H9 (cell line): ENCODE measurements around the gene SPECC1L. TPM values are rescaled to one million over a fixed set of nuclear protein-coding genes. Genes with fewer than 3 reads are reported as not detected.
"Not testable (repeated sequence)": the region's sequence is repeated elsewhere in the genome, so short reads cannot be mapped to it uniquely, and the experiment has no call there.

Experiments
- DNase-seq: peaks from one replicate; pipeline ENCODE4 v3.0.0-alpha.2; 2017
- H2AFZ ChIP-seq: one replicate; pipeline ENCODE4 v1.6.1; 2013; ENCODE audit warnings: mild to moderate bottlenecking, low read length, control low read depth, moderate library complexity
- H2AK5ac ChIP-seq: 2 replicates; pipeline ENCODE4 v1.6.1; 2013; ENCODE audit warnings: low read length, control low read depth, mixed read lengths; ENCODE audit not compliant: insufficient read length
- H2BK120ac ChIP-seq: one replicate; pipeline ENCODE4 v1.6.1; 2013; ENCODE audit warnings: low read depth, mild to moderate bottlenecking, low read length, control low read depth, inconsistent platforms; ENCODE audit not compliant: poor library complexity, severe bottlenecking
- H2BK12ac ChIP-seq: 2 replicates; pipeline ENCODE4 v1.6.1; 2013; ENCODE audit warnings: low read length, control low read depth, mixed read lengths, low read depth; ENCODE audit not compliant: insufficient read length
- H2BK15ac ChIP-seq: 2 replicates; pipeline ENCODE4 v1.6.1; 2013; ENCODE audit warnings: low read depth, low read length, control low read depth
- H2BK20ac ChIP-seq: one replicate; pipeline ENCODE4 v1.6.1; 2013; ENCODE audit warnings: low read depth, mild to moderate bottlenecking, low read length, control low read depth, inconsistent platforms; ENCODE audit not compliant: poor library complexity, severe bottlenecking
- H2BK5ac ChIP-seq: 2 replicates; pipeline ENCODE4 v1.6.1; 2013; ENCODE audit warnings: low read length, control low read depth, mixed read lengths; ENCODE audit not compliant: insufficient read length
- H3K14ac ChIP-seq: 2 replicates; pipeline ENCODE4 v1.6.1; 2013; ENCODE audit warnings: low read length, control low read depth; ENCODE audit not compliant: insufficient read depth
- H3K18ac ChIP-seq: 2 replicates; pipeline ENCODE4 v1.6.1; 2013; ENCODE audit warnings: low read depth, mild to moderate bottlenecking, mixed read lengths, low read length, control low read depth; ENCODE audit not compliant: insufficient read length
- H3K23ac ChIP-seq: 2 replicates; pipeline ENCODE4 v1.6.1; 2013; ENCODE audit warnings: low read length, control low read depth, mixed read lengths, low read depth; ENCODE audit not compliant: insufficient read length
- H3K23me2 ChIP-seq: 2 replicates; pipeline ENCODE4 v1.6.1; 2013; ENCODE audit warnings: low read depth, mild to moderate bottlenecking, mixed read lengths, low read length, control low read depth; ENCODE audit not compliant: insufficient read length, poor library complexity, severe bottlenecking
- H3K27ac ChIP-seq: 2 replicates; pipeline ENCODE4 v1.5.1; 2013; ENCODE audit warnings: low read length, control low read depth, mixed read lengths, low read depth; ENCODE audit not compliant: insufficient read length
- H3K27me3 ChIP-seq: 2 replicates; pipeline ENCODE4 v1.6.1; 2013; ENCODE audit warnings: low read length, control low read depth, inconsistent platforms; ENCODE audit not compliant: insufficient read depth
- H3K4ac ChIP-seq: 2 replicates; pipeline ENCODE4 v1.6.1; 2013; ENCODE audit warnings: low read depth, mild to moderate bottlenecking, control low read depth, inconsistent platforms, low read length, moderate library complexity
- H3K4me1 ChIP-seq: 2 replicates; pipeline ENCODE4 v1.6.1; 2013; ENCODE audit warnings: low read length, control low read depth, inconsistent platforms; ENCODE audit not compliant: insufficient read depth
- H3K4me2 ChIP-seq: 2 replicates; pipeline ENCODE4 v1.6.1; 2013; ENCODE audit warnings: low read length, control low read depth, mixed read lengths; ENCODE audit not compliant: insufficient read length, insufficient read depth
- H3K56ac ChIP-seq: 2 replicates; pipeline ENCODE4 v1.6.1; 2013; ENCODE audit warnings: low read depth, mild to moderate bottlenecking, mixed read lengths, low read length, control low read depth; ENCODE audit not compliant: insufficient read length
- H3K79me1 ChIP-seq: 2 replicates; pipeline ENCODE4 v1.6.1; 2013; ENCODE audit warnings: low read depth, mild to moderate bottlenecking, moderate library complexity, low read length, control low read depth, inconsistent platforms; ENCODE audit not compliant: insufficient read depth, poor library complexity, severe bottlenecking
- H3K79me2 ChIP-seq: 2 replicates; pipeline ENCODE4 v1.6.1; 2013; ENCODE audit warnings: low read length, control low read depth, inconsistent platforms; ENCODE audit not compliant: insufficient read depth
- H3K9ac ChIP-seq: 2 replicates; pipeline ENCODE4 v1.6.1; 2013; ENCODE audit warnings: low read length, control low read depth, mixed read lengths; ENCODE audit not compliant: insufficient read length; ENCODE audit errors: extremely low read depth
- H3K9me3 ChIP-seq: one replicate; pipeline ENCODE4 v1.6.1; 2013; ENCODE audit warnings: low read depth, low read length, inconsistent platforms; ENCODE audit not compliant: control insufficient read depth
- H3T11ph ChIP-seq: one replicate; pipeline ENCODE4 v1.6.1; 2013; ENCODE audit warnings: mild to moderate bottlenecking, low read length, control low read depth, inconsistent platforms
- H4K20me1 ChIP-seq: one replicate; pipeline ENCODE4 v1.6.1; 2013; ENCODE audit not compliant: control insufficient read depth, insufficient read length, insufficient read depth
- H4K5ac ChIP-seq: 2 replicates; pipeline ENCODE4 v1.6.1; 2013; ENCODE audit warnings: low read depth, mild to moderate bottlenecking, mixed read lengths, low read length, control low read depth; ENCODE audit not compliant: insufficient read length
- H4K8ac ChIP-seq: replicated peaks from 2 replicates; pipeline ENCODE4 v1.6.1; 2013; ENCODE audit warnings: low read length, control low read depth, mixed read lengths, low read depth; ENCODE audit not compliant: insufficient read length
- H4K91ac ChIP-seq: 2 replicates; pipeline ENCODE4 v1.6.1; 2013; ENCODE audit warnings: low read depth, mild to moderate bottlenecking, moderate library complexity, mixed read lengths, low read length, control low read depth; ENCODE audit not compliant: insufficient read length
- H3K27ac Mint-ChIP-seq, 3 experiments: 2 replicates in 2 of 3; 3 replicates in 1 of 3; pipeline ENCODE4 v1.8.0; 2020 to 2021; ENCODE audit warnings: mixed read lengths in 3 of 3, mild to moderate bottlenecking in 1 of 3, moderate library complexity in 1 of 3
- H3K27me3 Mint-ChIP-seq: 2 replicates; pipeline ENCODE4 v1.8.0; 2021; ENCODE audit warnings: low read depth, mild to moderate bottlenecking, moderate library complexity, mixed read lengths
- H3K36me3 Mint-ChIP-seq, 3 experiments: 2 replicates in 2 of 3; 3 replicates in 1 of 3; pipeline ENCODE4 v1.8.0; 2020 to 2021; ENCODE audit warnings: low read depth in 3 of 3, mixed read lengths in 3 of 3; ENCODE audit not compliant: insufficient read depth in 1 of 3
- H3K4me1 Mint-ChIP-seq, 2 experiments: 2 replicates each; pipeline ENCODE4 v1.8.0; 2020; ENCODE audit warnings: mixed read lengths in 2 of 2
- H3K4me3 Mint-ChIP-seq, 2 experiments: 2 replicates in 1 of 2; 3 replicates in 1 of 2; pipeline ENCODE4 v1.8.0; 2020 to 2021; ENCODE audit warnings: mild to moderate bottlenecking in 2 of 2, mixed read lengths in 2 of 2, moderate library complexity in 1 of 2
- H3K9me3 Mint-ChIP-seq, 2 experiments: 2 replicates in 1 of 2; 3 replicates in 1 of 2; pipeline ENCODE4 v1.8.0; 2020; ENCODE audit warnings: mild to moderate bottlenecking in 2 of 2, mixed read lengths in 2 of 2, moderate library complexity in 1 of 2
- WGBS: extraction: QIAGEN DNeasy Blood & Tissue Kit; methylation state at CpG from one replicate; pipeline ENCODE4 v1.1.7; 2013; ENCODE audit warnings: missing lambda C conversion rate, low lambda C conversion rate, mixed read lengths; ENCODE audit not compliant: insufficient read length; ENCODE audit errors: extremely low coverage; 5-methylcytosine and 5-hydroxymethylcytosine counted together
- total RNA-seq: library from RNA; stranded (reverse); gene quantifications from 2 replicates; pipeline ENCODE4 v1.2.1, GENCODE V29; 2021
- TF ChIP-seq, protein P1 (sequence below): fragments of 200-600 bp; sonication (generic); conservative IDR thresholded peaks from 3 replicates; pipeline ENCODE4 v1.8.0; 2021; ENCODE audit warnings: antibody characterized with exemption, mild to moderate bottlenecking

SPECC1L gene
- total RNA-seq, 1 experiment from 2014 or later = 57.1 TPM

DNA sequence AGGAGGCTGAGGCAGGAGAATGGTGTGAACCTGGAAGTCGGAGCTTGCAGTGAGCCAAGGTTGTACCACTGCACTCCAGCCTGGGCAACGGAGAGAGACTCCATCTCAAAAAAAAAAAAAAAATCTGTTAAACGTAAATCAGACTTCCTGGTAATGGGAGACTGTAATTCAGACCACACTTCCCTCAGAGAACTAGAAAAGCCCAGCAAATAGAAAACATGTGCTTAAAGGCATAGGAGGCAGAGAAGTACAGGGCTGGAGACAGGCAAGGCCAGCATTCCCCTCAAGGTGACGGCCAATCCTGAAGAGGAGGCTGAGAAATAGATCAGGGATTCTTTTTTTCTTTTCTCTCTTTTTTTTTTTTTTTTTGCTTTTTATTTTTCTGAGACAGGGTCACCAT, 34.0 kb upstream of the SPECC1L start:
- Histone ChIP-seq H3K9ac (no peak overlapping the region), H3K14ac (no peak overlapping the region), H3T11ph (no peak overlapping the region), H3K27me3 (no peaks in the 10 kb centered on the region), H3K4me1 (no peaks in the 10 kb centered on the region), H4K5ac (no peak overlapping the region), H4K91ac (no peak overlapping the region), H3K27ac (no peak overlapping the region), H3K79me1 (no peaks in the 10 kb centered on the region), H3K56ac (no peak overlapping the region), H2BK20ac (no peak overlapping the region), H3K23ac (no peak overlapping the region), H3K9me3 (no peaks in the 10 kb centered on the region), H2BK15ac (no peak overlapping the region), H3K4me2 (no peak overlapping the region), H2BK120ac (no peak overlapping the region), H3K23me2 (no peaks in the 10 kb centered on the region), H3K79me2 (no peaks in the 10 kb centered on the region), H4K20me1 (no peaks in the 10 kb centered on the region), H4K8ac (no peak overlapping the region), H3K18ac (no peak overlapping the region), H2BK12ac (no peak overlapping the region), H3K4ac (no peak overlapping the region), H2AFZ (no peak overlapping the region), H2BK5ac (no peak overlapping the region), H2AK5ac (no peak overlapping the region)
- no peak overlapping the region for H3K4me3 Mint-ChIP-seq
- H3K9me3 Mint-ChIP-seq = no peaks in the 10 kb centered on the region
- no peaks in the 10 kb centered on the region for H3K27me3 Mint-ChIP-seq
- WGBS = no CpG with 5 or more reads among the region's 4 CpGs
- H3K4me1 Mint-ChIP-seq = no peaks in the 10 kb centered on the region
- H3K36me3 Mint-ChIP-seq = no peaks in the 10 kb centered on the region
- no peak overlapping the region for H3K27ac Mint-ChIP-seq
- DNase-seq = no peak
- TF ChIP-seq, protein P1, sequence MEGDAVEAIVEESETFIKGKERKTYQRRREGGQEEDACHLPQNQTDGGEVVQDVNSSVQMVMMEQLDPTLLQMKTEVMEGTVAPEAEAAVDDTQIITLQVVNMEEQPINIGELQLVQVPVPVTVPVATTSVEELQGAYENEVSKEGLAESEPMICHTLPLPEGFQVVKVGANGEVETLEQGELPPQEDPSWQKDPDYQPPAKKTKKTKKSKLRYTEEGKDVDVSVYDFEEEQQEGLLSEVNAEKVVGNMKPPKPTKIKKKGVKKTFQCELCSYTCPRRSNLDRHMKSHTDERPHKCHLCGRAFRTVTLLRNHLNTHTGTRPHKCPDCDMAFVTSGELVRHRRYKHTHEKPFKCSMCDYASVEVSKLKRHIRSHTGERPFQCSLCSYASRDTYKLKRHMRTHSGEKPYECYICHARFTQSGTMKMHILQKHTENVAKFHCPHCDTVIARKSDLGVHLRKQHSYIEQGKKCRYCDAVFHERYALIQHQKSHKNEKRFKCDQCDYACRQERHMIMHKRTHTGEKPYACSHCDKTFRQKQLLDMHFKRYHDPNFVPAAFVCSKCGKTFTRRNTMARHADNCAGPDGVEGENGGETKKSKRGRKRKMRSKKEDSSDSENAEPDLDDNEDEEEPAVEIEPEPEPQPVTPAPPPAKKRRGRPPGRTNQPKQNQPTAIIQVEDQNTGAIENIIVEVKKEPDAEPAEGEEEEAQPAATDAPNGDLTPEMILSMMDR = no peak

DNA sequence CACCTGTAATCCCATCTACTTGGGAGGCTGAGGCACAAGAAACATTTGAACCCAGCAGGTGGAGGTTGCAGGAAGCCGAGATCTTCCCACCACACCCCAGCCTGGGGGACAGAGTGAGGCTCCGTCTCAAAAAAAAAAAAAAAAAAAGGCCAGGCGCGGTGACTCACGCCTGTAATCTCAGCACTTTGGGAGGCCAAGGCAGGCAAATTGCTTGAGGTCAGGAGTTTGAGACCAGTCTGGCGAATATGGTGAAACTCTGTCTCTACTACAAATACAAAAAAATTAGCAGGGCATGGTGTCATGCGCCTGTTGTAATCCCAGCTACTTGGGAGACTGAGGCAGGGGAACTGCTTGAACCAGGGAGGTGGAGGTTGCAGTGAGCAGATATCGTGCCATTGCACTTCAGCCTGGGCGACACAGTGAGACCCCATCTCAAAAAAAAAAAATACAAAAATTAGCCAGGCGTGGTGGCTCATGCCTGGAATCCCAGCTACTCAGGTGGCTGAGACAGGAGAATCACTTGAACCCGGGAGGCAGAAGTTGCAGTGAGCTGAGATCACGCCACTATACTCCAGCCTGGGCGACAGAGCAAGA, 32.4 kb upstream of the SPECC1L start:
- H3K4ac ChIP-seq, H2AFZ ChIP-seq, H3T11ph ChIP-seq, H3K14ac ChIP-seq, H2BK5ac ChIP-seq, H3K9ac ChIP-seq, H2BK12ac ChIP-seq, H3K9me3 Mint-ChIP-seq, H4K20me1 ChIP-seq, H4K8ac ChIP-seq, H3K27ac Mint-ChIP-seq, H4K91ac ChIP-seq, H3K4me1 Mint-ChIP-seq, H3K4me1 ChIP-seq, H2AK5ac ChIP-seq, H3K27me3 Mint-ChIP-seq, H3K27me3 ChIP-seq, H3K79me2 ChIP-seq, H3K23ac ChIP-seq, H2BK20ac ChIP-seq, H3K9me3 ChIP-seq, H2BK15ac ChIP-seq, DNase-seq, H3K18ac ChIP-seq, H3K23me2 ChIP-seq, H3K4me3 Mint-ChIP-seq, H3K56ac ChIP-seq, H4K5ac ChIP-seq, H3K79me1 ChIP-seq, H3K27ac ChIP-seq, H3K36me3 Mint-ChIP-seq, H2BK120ac ChIP-seq, H3K4me2 ChIP-seq: not testable (repeated sequence)
- no CpG with 5 or more reads among the region's 13 CpGs for WGBS
